Endometrial microvascular endothelial cells (primary cell): Measurements from ENCODE around the gene NTSR2. TPM values are rescaled to one million over a fixed set of nuclear protein-coding genes. Genes with fewer than 3 reads are reported as not detected.
"Not testable (repeated sequence)": the region's sequence is repeated elsewhere in the genome, so short reads cannot be mapped to it uniquely, and the experiment has no call there.

Source experiments
- in situ Hi-C: cut with HindIII; loops from 2 replicates; pipeline ENCODE4 v1.10.0; 2017; ENCODE audit warnings: low sequenced_read_pairs, low pct_unique_long_range_greater_than_20kb; ENCODE audit errors: inconsistent ontology term
- total RNA-seq: library from RNA; depleted of rRNA; stranded (reverse); fragments of >200 nt; gene quantifications from one replicate; pipeline ENCODE4 v1.2.3, GENCODE V29; 2015; ENCODE audit errors: inconsistent ontology term

NTSR2 gene
- total RNA-seq, 1 donor from 2014 or later, result not detected

DNA sequence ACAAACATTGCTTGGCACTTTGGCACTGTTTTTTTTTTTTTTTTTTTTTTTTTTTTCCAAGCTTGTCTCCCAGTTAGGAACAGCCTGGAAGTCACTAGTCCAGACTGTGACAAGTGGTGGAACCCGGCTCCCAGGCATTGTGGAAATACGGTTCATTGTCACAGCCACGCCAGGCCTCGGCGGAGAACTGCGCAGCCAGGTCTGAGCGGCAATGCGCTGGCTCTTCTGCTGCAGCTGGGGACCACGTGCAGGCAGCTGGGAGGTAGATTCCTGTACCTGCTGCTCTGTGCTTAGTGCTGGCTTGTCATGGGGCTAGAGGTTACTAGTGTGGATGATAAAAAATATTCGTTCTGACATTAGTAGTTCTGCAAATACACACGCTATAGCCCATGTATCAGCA is 5.0 kb downstream of the NTSR2 start:
- in situ Hi-C loops, result no loop called here

DNA sequence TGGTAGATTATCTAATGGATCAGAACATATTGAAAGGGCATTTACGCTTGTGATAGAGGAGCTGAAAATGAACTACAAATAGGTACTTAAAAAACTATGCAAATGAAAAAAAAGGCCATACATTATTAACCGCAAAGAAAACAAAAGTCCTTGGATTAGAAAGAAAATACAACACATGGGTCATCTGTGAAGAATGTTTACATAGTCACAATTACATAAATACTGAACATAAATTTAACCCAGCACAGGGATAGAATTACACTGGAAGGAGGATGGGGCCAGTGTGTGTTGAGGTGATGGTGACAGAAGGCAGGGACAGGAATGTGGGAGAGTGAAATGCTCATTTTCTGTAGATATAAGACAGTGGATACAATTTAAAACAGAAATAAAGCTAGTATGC is 6.6 kb downstream of the NTSR2 start:
- in situ Hi-C loops, result no loop called here

DNA sequence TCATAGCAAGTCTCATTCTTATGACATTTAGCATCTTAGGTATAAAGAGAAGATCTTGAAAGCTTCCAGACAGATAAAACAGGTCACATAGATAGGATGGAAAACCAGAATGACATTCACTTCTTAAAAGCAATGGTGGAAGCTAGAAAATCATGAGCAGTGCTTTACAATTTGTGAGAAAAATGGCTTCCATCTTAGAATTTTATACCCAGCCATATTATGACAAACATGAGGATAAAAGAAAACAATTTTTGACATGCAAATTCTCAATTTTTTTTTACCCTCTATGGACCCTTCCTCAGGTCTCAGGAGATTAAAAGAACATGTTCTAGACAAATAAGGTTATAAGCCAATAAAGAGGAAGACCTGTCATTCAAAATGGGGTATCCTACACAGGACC is 7.1 kb downstream of the NTSR2 start:
- in situ Hi-C loops, result no loop called here

DNA sequence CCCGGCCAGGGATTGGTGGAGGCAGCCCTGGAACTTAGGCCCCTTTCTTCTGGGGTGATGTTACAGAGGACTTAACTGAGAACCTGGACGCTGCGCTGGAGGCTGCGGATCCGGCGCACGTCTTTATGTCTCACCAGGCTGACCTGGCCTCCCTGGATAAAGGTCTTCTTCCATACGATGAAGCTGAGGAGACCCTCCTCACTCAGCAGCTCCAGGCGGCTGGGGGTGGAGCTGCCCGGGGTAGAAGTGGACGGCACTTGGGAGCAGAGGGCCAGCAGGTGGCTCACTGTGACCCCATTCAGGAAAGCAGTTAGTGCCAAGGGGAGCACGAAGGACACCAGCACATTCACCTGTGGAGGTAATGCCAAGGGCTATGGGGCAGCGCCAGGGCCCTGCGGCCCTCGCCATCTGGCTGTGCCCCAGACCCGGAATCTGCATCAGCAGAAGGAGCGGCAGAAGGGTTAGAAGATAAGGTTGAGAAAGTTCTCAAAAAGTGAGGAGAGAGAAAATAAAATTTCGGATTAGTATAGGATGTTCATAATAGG is 8.0 kb downstream of the NTSR2 start:
- in situ Hi-C loops, result no loop called here

DNA sequence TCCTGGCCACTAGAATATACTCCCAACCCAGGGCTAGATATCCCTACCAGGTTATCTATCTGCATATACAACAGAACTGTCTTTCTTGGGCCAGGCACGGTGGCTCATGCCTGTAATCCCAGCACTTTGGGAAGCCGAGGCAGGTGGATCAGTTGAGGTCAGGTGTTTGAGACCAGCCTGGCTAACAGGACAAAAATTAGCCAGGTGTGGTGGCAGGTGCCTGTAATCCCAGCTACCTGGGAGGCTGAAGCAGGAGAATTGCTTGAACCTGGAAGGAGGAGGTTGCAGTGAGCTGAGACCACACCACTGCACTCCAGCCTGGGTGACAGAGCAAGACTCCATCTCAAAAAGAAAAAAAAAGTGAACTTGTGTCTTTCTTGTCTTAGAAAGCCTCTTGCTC is 9.6 kb downstream of the NTSR2 start:
- in situ Hi-C loops, result not testable (repeated sequence)

DNA sequence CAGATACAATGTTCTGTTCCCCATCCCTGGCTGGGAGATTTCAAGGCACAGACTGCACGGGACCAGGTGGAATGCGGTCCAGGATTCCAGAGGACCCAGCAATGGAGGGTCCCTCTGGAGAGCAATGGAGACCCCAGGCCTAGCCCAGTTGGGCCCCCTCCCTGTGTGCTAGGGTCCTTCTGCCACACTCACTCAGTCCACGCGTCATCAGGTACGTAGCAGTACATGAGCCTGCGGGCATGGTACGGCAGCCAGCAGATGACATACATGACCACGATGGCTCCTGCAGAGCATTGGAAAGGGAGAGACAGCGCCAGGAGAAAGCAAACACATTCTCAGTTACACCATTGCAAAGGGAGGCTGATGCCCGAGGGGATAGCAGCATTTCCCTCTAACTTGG is 10.1 kb downstream of the NTSR2 start:
- in situ Hi-C loops, result no loop called here

DNA sequence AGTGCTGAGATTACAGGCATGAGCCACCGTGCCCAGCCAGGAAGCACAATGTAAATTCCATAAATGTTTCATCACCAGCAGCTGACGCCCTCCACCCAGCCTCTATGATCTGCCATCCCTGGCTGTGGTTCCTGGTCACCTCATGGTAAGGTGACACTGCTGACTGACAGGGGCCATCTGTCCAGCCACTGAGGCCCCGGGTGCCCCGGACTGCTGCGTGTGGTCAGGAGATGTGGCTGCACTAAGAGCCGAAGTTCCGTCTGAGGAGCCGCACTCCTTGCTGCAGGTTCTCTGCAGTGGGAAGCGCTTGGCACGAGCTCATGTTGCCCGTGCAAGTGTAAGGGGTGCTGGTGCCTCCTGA is 10.9 kb downstream of the NTSR2 start:
- in situ Hi-C loops, result no loop called here

DNA sequence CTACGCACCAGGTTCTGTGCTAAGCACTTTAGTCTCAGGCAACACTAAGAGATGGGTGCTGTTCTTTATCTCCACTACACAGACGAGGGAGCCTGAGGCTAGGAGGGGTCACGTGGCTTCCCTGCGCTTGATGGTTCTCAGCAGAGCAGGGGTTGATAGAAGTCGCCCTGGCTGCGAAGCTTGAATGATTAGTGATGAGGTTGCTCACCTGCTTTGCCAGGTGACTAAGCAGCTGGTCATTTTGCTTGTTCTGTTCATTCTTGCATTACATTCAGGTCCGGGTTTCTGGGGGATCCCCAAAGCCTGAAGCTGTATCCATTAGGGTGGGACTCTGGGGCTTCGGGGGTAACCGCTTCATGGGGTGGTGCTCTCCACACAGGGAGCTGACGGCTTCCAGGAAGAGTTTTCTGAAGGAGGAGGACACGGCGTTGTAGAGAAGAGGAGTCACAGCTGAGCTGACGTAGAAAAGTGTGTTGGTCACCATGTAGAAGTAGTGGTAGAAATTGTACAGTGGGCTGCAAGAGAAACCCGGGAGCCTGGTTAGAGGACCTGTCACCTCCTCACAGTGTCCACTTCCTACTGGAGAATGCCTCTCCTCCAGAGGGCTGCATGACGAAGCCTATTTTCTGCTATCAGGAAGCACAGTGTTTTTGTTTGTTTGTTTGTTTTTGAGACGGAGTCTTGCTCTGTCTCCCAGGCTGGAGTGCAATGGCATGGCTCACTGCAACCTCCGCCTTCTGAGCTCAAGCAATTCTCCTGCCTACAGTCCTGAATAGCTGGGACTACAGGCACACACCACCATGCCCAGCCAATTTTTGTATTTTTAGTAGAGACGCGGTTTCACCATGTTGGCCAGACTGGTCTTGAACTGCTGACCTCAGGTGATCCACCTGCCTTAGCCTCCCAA is 11.5 kb downstream of the NTSR2 start:
- in situ Hi-C loops, result no loop called here

DNA sequence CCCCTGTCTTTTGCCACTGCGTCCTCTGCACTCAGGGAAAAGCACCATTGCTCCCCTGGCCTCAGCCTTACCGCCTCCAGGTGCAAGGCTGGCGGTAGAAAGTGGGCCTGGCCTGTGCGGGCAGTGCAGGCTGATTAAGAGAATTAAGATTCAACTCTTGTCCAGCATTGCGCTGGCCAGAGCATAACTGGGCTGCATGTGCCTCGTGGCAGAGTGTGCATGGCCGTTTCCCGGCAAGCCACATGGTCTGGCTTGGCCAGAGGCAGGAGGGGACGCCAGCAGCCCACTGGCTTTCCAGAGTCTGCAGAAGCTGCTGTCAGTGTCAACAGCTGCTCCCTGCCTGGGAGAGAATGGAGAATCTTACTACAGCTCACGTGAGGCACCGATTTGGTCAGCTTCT is 12.3 kb downstream of the NTSR2 start:
- in situ Hi-C loops, result no loop called here

DNA sequence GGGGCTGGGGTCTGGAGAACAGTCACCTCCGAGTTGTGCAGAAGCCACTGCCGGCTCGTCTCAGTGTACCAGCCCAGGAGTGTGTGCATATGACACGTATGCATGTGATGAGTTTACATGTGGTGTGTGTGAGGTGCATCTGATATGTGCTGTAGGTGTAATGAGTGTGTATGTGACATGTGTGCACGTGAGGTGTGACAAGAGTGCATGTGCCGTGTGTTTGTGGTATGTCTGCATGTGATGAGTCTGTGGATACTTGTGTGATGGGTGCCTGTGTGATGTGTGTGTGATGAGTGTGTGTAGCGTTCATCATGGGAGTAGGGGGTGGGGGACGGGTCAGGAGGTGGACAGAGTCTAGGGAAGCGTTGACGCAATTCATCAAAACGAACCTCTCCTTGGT is 12.8 kb downstream of the NTSR2 start:
- in situ Hi-C loops, result no loop called here

DNA sequence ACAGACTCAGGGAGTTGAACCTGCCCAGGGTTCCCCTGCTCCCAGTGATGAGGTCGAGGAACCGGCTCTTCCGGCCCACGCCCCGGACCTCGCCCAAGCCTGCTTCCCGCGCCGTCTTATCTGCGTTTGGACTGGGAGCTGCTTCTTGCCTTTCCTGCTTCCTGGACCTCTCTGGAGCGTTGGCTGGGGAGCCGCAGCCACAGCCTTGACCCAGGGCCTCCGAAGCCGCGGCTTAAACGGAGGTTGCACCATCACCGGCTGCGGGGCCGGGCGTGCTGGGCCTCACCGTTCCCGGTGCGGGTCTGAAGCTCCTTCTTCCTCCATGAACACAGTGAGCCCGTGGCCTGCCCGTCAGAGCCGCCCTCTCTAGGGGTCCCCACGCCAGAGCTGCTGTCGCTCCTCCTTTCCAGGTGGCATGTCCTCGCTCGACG is 13.3 kb downstream of the NTSR2 start:
- in situ Hi-C loops, result no loop called here

DNA sequence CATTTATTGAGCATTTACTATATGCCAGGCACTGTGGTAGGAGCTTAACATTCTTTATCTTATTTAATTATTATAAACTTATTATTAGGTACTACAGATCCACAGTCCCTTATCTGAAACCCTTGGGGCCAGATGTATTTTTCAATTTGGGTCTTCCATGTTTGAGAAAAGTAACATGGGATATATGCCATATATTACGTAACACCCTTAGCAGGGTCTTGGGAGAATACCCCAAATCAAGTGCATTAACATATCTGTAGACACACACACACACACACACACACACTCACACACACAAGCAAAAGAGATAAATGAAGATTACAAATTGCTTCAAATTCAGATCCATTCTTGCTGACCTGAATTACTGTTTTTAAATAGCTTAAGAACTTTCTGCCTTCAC is 13.7 kb downstream of the NTSR2 start:
- in situ Hi-C loops, result no loop called here

DNA sequence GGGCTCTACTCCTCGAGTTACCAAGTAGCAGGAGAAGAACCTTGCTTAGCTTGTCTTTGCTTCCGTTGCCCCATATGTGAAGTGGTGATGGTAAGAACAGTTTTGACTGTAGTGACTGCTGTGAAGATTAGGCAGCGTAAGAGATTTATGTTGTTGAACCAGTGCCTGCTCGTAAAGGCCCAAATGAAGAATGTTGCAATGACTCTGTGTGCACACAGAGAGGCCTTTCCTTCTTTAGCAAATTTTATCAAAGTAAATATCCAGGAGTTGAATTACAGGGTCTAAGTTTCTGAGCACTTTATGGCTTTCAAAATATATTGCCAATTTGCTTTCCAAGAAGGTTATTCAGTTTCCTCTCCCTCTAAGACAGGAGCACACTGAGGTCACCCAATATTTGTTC is 14.5 kb downstream of the NTSR2 start:
- in situ Hi-C loops, result no loop called here

DNA sequence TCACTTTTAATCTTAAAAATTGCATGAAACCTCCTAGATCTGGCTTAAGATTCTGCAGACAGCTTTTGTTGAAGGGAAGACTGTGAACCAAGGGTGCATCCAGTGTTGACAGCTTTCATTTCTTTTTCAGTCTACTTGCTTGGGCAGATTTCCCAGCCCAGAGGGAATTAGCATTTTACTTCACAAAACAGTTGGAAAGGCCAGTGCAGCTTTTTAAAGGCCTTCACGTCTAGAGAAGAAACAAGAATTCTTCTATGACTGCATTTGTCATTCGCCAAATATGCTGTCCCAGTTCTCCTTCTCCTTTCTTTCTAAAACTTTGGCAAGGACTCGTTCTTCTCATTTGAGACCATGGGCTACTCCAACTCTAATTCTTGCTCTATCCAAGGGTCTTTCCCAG is 17.4 kb downstream of the NTSR2 start:
- in situ Hi-C loops, result no loop called here

DNA sequence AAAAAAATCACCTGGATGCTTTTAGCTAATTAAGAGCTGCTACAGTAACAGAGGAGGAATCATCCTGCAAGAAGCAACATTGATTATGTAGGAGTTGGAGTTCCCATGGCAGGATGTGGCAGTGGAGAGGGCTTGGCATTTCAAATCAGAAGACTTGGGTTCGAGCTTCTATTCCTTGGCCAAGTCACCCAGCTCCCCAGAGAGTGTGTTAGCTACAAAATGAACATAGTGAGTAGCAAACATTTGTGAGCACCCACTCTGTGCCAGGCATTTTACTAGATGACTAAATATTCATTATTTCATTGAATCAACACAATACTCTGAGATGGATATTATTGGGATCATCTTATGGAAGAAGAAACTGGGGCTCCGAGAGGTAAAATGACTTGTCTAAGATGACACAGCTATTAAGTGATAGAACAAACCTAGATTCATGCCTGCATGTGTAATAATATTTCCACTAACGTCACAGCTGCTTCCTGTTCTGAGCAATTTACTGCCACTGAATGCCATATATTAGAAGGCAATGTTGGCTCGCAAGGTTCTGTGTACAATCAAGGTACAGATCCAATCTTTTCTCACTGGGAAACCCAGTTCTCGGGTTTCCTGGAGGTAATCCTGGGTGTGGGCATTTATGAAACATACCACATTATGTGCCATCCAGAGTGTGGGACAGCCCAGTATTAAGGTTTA is 18.0 kb downstream of the NTSR2 start:
- in situ Hi-C loops, result no loop called here

DNA sequence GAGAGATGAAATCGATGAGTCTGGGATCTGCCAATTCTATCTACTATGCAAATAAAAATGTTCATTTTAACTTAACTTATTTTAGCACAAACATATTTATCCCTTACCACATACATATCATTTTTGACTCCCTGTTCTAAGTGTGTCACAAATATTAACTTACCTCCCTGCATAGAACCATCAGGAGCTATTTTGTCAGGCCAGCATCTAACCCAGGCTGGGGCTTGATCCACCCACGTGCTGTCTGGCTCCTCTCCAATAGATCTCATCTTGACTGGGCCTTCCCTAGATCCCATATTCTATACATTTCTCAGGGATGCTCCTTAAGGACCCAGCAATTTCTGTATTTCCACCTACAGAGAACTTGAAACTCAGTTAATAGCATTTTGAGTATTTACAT is 20.9 kb downstream of the NTSR2 start:
- in situ Hi-C loops, result no loop called here

DNA sequence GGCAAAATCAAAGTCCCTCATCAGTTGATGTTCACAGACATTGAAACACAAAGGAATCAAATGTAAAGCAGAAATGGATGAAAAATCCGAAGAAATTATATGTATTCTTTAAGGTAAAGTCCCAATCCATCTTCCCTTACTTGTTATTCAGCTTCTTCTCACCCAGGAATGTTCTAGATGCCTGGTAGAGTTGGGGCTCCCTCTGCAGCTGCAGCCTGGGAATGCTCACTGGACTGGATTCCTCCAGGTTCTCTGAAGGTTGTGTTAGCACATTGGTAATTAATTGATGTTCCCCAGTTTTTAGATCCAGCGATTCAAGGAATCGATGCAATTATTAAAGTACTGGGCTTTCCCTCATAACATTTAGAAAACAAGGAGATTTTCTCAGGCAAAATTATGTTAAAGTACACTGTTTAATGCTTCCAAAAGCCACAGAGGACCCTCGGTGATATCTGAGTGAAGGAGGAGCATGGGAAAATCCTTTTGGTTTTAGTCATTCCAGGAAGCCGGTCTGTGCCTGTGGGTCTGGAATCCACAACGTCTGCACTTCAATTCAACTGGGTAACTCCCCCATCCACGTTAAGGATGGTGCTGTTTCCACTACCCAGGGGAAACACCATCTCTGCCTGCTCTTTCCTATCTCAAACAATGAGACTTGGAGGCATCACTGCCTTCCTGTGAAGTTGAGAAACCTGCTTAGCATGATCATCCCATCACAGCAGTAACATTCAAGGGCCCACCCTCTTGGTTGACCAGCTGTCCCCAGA is 22.0 kb downstream of the NTSR2 start:
- in situ Hi-C loops, result no loop called here

DNA sequence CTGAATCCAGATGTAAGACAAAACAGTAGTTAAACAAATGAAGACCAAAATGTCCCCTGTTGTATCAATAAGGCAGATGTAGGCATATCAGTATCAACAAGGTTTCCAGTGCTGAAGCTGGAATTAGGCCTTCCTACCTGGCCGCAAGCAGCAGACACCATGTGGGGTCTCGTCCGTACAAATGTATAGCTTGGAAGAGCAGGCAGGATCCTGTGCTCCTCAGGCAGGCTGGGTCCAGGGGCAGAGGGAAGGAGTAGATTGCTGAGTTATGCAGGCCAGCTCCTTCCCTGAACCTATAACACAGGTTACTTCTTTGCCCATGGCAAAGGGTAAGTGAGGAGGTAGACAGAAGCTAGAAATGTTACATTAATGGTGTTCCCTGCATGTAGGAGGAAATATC is 23.5 kb downstream of the NTSR2 start:
- in situ Hi-C loops, result no loop called here

DNA sequence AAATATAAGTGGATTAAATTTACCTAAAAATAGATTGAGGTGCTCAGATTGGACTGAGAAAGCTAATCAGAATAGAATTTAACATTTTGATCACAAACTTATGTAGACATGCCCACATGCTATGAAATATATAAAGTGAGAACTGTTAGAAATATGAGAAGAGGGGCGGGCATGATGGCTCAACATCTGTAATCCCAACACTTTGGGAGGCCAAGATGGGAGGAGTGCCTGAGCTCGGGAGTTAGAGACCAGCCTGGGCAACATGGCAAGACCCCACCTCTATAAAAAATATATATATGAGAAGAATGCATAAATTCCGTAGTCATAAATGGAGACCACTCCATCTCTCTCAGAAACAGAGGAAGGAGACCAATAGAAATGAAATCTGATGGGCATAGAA is 25.7 kb downstream of the NTSR2 start:
- in situ Hi-C loops, result no loop called here
